Lower leg skin (tissue), 3 donors: ENCODE measurements around the gene ZYG11B.

Experiments
- CTCF ChIP-seq, 3 donors: fragments of 450-650 bp; IDR thresholded peaks; one replicate each; pipeline ENCODE4 v1.5.1; 2016; ENCODE audit warnings: antibody characterized with exemption in 3 of 3, mild to moderate bottlenecking in 3 of 3, moderate library complexity in 2 of 3
- POLR2A ChIP-seq, 2 donors: fragments of 450-650 bp; IDR thresholded peaks; one replicate each; pipeline ENCODE4 v1.6.1; 2016 to 2017; ENCODE audit warnings: antibody characterized with exemption in 2 of 2, mild to moderate bottlenecking in 1 of 2, moderate library complexity in 1 of 2

GRCh38 chr1:52709016-52709415 is 17.2 kb upstream of the ZYG11B start:
- no peak for TF ChIP-seq CTCF (IDR thresholded peaks at IDR 0.05)
- TF ChIP-seq POLR2A (IDR thresholded peaks at IDR 0.05), result no peak
